CD14-positive monocyte (primary cell): ENCODE measurements around the gene TMEM185B. TPM values are rescaled to one million over a fixed set of nuclear protein-coding genes. Genes with fewer than 3 reads are reported as not detected.

Experiments
- DNase-seq, 3 donors: peaks; one replicate each; pipeline ENCODE4 v3.0.0-alpha.2; 2011 to 2022
- H2AFZ ChIP-seq: 2 replicates; pipeline ENCODE4 v1.6.0; 2012; ENCODE audit warnings: mild to moderate bottlenecking, low read depth, low read length, inconsistent platforms; ENCODE audit not compliant: insufficient read depth, poor library complexity, severe bottlenecking
- H3K27ac ChIP-seq, 2 donors: 1 replicate in 1 of 2; 2 replicates in 1 of 2; pipeline ENCODE4 v1.5.1; 2012 to 2013; ENCODE audit warnings: low read length in 2 of 2, control low read depth in 1 of 2, inconsistent platforms in 1 of 2, low read depth in 1 of 2, mild to moderate bottlenecking in 1 of 2
- H3K27me3 ChIP-seq, 2 donors: one replicate each; pipeline versions ENCODE4 v1.6.0 to v1.6.1; 2011 to 2013; ENCODE audit warnings: low read length in 2 of 2; ENCODE audit not compliant: control insufficient read depth in 2 of 2, insufficient read depth in 2 of 2
- H3K36me3 ChIP-seq, 2 donors: replicated peaks in 1 of 2; 1 replicate in 1 of 2; 2 replicates in 1 of 2; pipeline versions ENCODE4 v1.5.1 to v1.6.1; 2012 to 2013; ENCODE audit warnings: low read length in 2 of 2, control low read depth in 1 of 2, inconsistent platforms in 1 of 2, mild to moderate bottlenecking in 1 of 2; ENCODE audit not compliant: insufficient read depth in 2 of 2, control insufficient read depth in 1 of 2
- H3K4me1 ChIP-seq, 2 donors: 1 replicate in 1 of 2; 2 replicates in 1 of 2; pipeline versions ENCODE4 v1.5.1 to v1.6.1; 2012 to 2013; ENCODE audit warnings: low read length in 2 of 2, control low read depth in 1 of 2, inconsistent platforms in 1 of 2, mild to moderate bottlenecking in 1 of 2, moderate library complexity in 1 of 2; ENCODE audit not compliant: insufficient read depth in 2 of 2, control insufficient read depth in 1 of 2
- H3K4me2 ChIP-seq: replicated peaks from 2 replicates; pipeline ENCODE3; 2012; ENCODE audit warnings: low read length, moderate library complexity, mild to moderate bottlenecking; ENCODE audit not compliant: poor library complexity, severe bottlenecking; ENCODE audit errors: extremely low read depth
- H3K4me3 ChIP-seq, 3 experiments: fragments of 200-600 bp in 1 of 3; sonication (generic) in 1 of 3; replicated peaks in 1 of 3; 1 replicate in 2 of 3; 2 replicates in 1 of 3; pipeline ENCODE4 v1.5.1; 2011 to 2013; ENCODE audit warnings: low read length in 3 of 3, mild to moderate bottlenecking in 3 of 3, control low read depth in 2 of 3, low read depth in 2 of 3, inconsistent platforms in 1 of 3, moderate library complexity in 1 of 3
- H3K79me2 ChIP-seq: 2 replicates; pipeline ENCODE4 v1.6.0; 2012; ENCODE audit warnings: mild to moderate bottlenecking, control low read depth, inconsistent platforms, low read length, moderate library complexity; ENCODE audit not compliant: insufficient read depth
- H3K9ac ChIP-seq: 2 replicates; pipeline ENCODE4 v1.6.0; 2017; ENCODE audit warnings: low read length, mild to moderate bottlenecking; ENCODE audit not compliant: insufficient read depth, poor library complexity, severe bottlenecking
- H3K9me3 ChIP-seq, 2 donors: replicated peaks in 1 of 2; 1 replicate in 1 of 2; 2 replicates in 1 of 2; pipeline versions ENCODE4 v1.5.1 to v1.6.1; 2012 to 2013; ENCODE audit warnings: low read length in 2 of 2, control low read depth in 1 of 2; ENCODE audit not compliant: control insufficient read depth in 1 of 2, insufficient read depth in 1 of 2
- H4K20me1 ChIP-seq: 2 replicates; pipeline ENCODE4 v1.6.0; 2012; ENCODE audit warnings: mild to moderate bottlenecking, low read length, control low read depth, moderate library complexity; ENCODE audit not compliant: insufficient read depth
- H3K27ac Mint-ChIP-seq, 7 donors: one replicate each; pipeline ENCODE4 v1.8.0; 2020; ENCODE audit warnings: mild to moderate bottlenecking in 7 of 7, mixed read lengths in 7 of 7, moderate library complexity in 6 of 7, inconsistent platforms in 2 of 7
- H3K27me3 Mint-ChIP-seq, 3 donors: one replicate each; pipeline ENCODE4 v1.8.0; 2021 to 2022; ENCODE audit warnings: low read depth in 3 of 3, mild to moderate bottlenecking in 3 of 3, mixed read lengths in 3 of 3, moderate library complexity in 3 of 3, inconsistent platforms in 1 of 3
- H3K36me3 Mint-ChIP-seq, 2 donors: one replicate each; pipeline ENCODE4 v1.8.0; 2020; ENCODE audit warnings: mixed read lengths in 2 of 2, inconsistent platforms in 1 of 2, mild to moderate bottlenecking in 1 of 2
- H3K4me1 Mint-ChIP-seq: one replicate; pipeline ENCODE4 v1.8.0; 2020; ENCODE audit warnings: mild to moderate bottlenecking, mixed read lengths
- H3K4me3 Mint-ChIP-seq, 2 donors: one replicate each; pipeline ENCODE4 v1.8.0; 2020; ENCODE audit warnings: mild to moderate bottlenecking in 2 of 2, mixed read lengths in 2 of 2, moderate library complexity in 1 of 2
- H3K9me3 Mint-ChIP-seq, 7 donors: one replicate each; pipeline ENCODE4 v1.8.0; 2020 to 2022; ENCODE audit warnings: mixed read lengths in 7 of 7, mild to moderate bottlenecking in 6 of 7, moderate library complexity in 6 of 7, inconsistent platforms in 2 of 7
- CTCF ChIP-seq: fragments of 200-600 bp; IDR thresholded peaks from one replicate; pipeline ENCODE4 v1.8.0; 2022; ENCODE audit warnings: antibody characterized with exemption, mild to moderate bottlenecking
- WGBS: methylation state at CpG from one replicate; pipeline ENCODE4 v1.1.5; 2013; ENCODE audit warnings: missing lambda C conversion rate; ENCODE audit not compliant: insufficient coverage; 5-methylcytosine and 5-hydroxymethylcytosine counted together
- intact Hi-C, 2 donors: fragments of 100-400 bp; cut with micrococcal nuclease; formaldehyde crosslinking; loops; one replicate each; pipeline versions ENCODE4 v1.15.0 to v1.15.1; 2023
- polyA plus RNA-seq, 3 donors: library from polyadenylated mRNA; depleted of rRNA in 1 of 3; unstranded in 2 of 3; stranded (reverse) in 1 of 3; fragments of 300-500 nt in 2 of 3; fragments of >200 nt in 1 of 3; fragmentation: Illumina TruSeq in 2 of 3; gene quantifications; 1 replicate in 2 of 3; 2 replicates in 1 of 3; pipeline ENCODE4 v1.2.3, GENCODE V29; 2012 to 2021

The TMEM185B gene
- polyA plus RNA-seq, 3 donors, result 9.7 to 20.4 (median 18.1) TPM

DNA sequence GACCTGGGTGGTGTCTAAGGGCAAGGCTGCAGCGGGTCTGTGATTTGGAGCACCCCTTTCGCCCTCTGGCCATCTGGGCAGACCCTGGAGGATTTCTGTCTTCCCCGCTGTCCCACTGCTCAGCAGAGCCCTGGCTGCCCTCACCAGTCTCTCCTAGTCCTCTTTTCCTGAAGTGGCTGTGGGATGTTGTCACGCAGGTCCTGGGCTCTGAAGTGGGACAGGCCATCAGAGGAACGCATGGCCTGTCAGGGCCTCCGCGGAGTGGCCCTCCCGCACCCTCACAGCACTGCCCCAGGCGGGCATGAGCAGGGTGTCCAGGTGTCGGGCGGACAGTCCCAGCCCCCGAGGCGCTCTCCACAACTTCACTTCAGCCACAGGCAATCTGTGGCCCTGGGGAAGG lies 1.1 kb upstream of the TMEM185B start:
- Mint-ChIP-seq H3K36me3 (peaks cover 24 to 30% of the 10 kb centered on the region in 2 donors), H3K27ac (no peak overlapping the region), H3K4me3 (peak overlapping the region; percentile 83 to 89), H3K4me1 (peaks cover 38% of the 10 kb centered on the region), H3K9me3 (peaks cover 6 to 10% (median 7%) of the 10 kb centered on the region in 7 donors), H3K27me3 (peaks cover 13 to 24% (median 22%) of the 10 kb centered on the region in 3 donors)
- H3K36me3 ChIP-seq, result peaks cover 5% of the 10 kb centered on the region in 2 donors
- H3K4me2 ChIP-seq, result no peak overlapping the region
- WGBS, result 84% methylated on average over 10 of the region's 13 CpGs
- TF ChIP-seq CTCF, result no peak
- H3K9me3 ChIP-seq, result peaks cover 0 to 8% of the 10 kb centered on the region in 2 donors
- peaks cover 13 to 30% of the 10 kb centered on the region in 2 donors for H3K4me1 ChIP-seq
- peaks cover 0 to 5% of the 10 kb centered on the region in 2 donors for H3K27me3 ChIP-seq
- H3K9ac ChIP-seq, result no peak overlapping the region
- intact Hi-C loops, result loop anchor here in 1 of 2 donors (10.0 kb wide), 1 partner anchor 91 kb away; no protein-coding TSS in a partner anchor
- H4K20me1 ChIP-seq, result peaks cover 4% of the 10 kb centered on the region
- H3K4me3 ChIP-seq, result peak overlapping the region in 1 of 3 experiments; percentile 80
- peaks cover 15% of the 10 kb centered on the region for H3K79me2 ChIP-seq
- no peak for DNase-seq
- peak overlapping the region; percentile 99 for H2AFZ ChIP-seq
- no peak overlapping the region for H3K27ac ChIP-seq

GRCh38 chr2:120222186-120223033 lies 790 bp downstream of the TMEM185B start:
- Histone ChIP-seq H3K4me1 (peaks cover 13 to 30% of the 10 kb centered on the region in 2 donors), H3K4me3 (peak overlapping the region in 1 of 3 experiments; percentile 80), H3K27me3 (peaks cover 0 to 5% of the 10 kb centered on the region in 2 donors), H3K9me3 (peaks cover 12 to 20% of the 10 kb centered on the region in 2 donors), H3K9ac (peak overlapping the region; percentile 88), H4K20me1 (peaks cover 8% of the 10 kb centered on the region), H3K36me3 (peaks cover 5% of the 10 kb centered on the region in 2 donors), H2AFZ (peak overlapping the region; percentile 99), H3K4me2 (peak overlapping the region; percentile 97), H3K27ac (peak overlapping the region in 1 of 2 donors; percentile 95), H3K79me2 (peaks cover 15% of the 10 kb centered on the region)
- H3K4me1 Mint-ChIP-seq, result peaks cover 35% of the 10 kb centered on the region
- H3K27me3 Mint-ChIP-seq, result peaks cover 9 to 22% (median 19%) of the 10 kb centered on the region in 3 donors
- no peak for TF ChIP-seq CTCF
- H3K36me3 Mint-ChIP-seq, result peaks cover 33 to 38% of the 10 kb centered on the region in 2 donors
- peak overlapping the region; percentile 75 to 76 for H3K4me3 Mint-ChIP-seq
- 77% methylated on average over 48 of the region's 49 CpGs for WGBS
- H3K27ac Mint-ChIP-seq, result peak overlapping the region; percentile 77 to 90 (median 83)
- intact Hi-C loops, result loop anchor here in 1 of 2 donors (10.0 kb wide), 1 partner anchor 92 kb away; no protein-coding TSS in a partner anchor
- peaks cover 6 to 25% (median 15%) of the 10 kb centered on the region in 7 donors for H3K9me3 Mint-ChIP-seq
- no peak for DNase-seq
